ENCODE results near the gene C5orf47. TPM values are rescaled to one million over a fixed set of nuclear protein-coding genes. Genes with fewer than 3 reads are reported as not detected.
"Not testable (repeated sequence)": the region's sequence is repeated elsewhere in the genome, so short reads cannot be mapped to it uniquely, and the experiment has no call there.

Gene C5orf47
- total and polyA plus RNA-seq, 10 of the 15 experiments (the other 5 are each of a cell fraction or from before 2014, with no cell fraction given): 0.04 TPM; not detected in 9

GRCh38 chr5:174020069-174020927 lies 31.3 kb downstream of the C5orf47 start:
- H3K4me2 ChIP-seq (ENCODE audit: control insufficient read depth, insufficient read depth); H3K27me3 ChIP-seq (replicated peaks in 1 of 2; ENCODE audit: control insufficient read depth in 2 of 2, insufficient read depth in 2 of 2, low read length in 1 of 2); H3K4me3 ChIP-seq; in situ Hi-C loops (cut with MboI); H2AFZ ChIP-seq (ENCODE audit: control insufficient read depth, low read depth, low read length); H3K4me1 ChIP-seq (ENCODE audit: control insufficient read depth, insufficient read depth, low read length); H3K27ac ChIP-seq (ENCODE audit: control insufficient read depth, insufficient read depth); RAD21 ChIA-PET (ENCODE audit: unreplicated experiment); H3K9me3 ChIP-seq (replicated peaks; ENCODE audit: control insufficient read depth, insufficient read depth, low read length); H3K36me3 ChIP-seq (ENCODE audit: control insufficient read depth in 2 of 2, insufficient read depth in 2 of 2, low read length in 1 of 2); H3K79me2 ChIP-seq (ENCODE audit: control insufficient read depth, insufficient read depth, low read length); POLR2A ChIA-PET; SMC1A ChIA-PET (ENCODE audit: uncharacterized antibody, unreplicated experiment); BruUV-seq (replicated peaks); FAIRE-seq; H4K20me1 ChIP-seq (ENCODE audit: control insufficient read depth, insufficient read depth); H3K9ac ChIP-seq (ENCODE audit: control insufficient read depth, insufficient read depth, low read length): not testable (repeated sequence)
- intact Hi-C loops (cut with micrococcal nuclease; ENCODE audit: unreplicated experiment): loop anchor here (1.0 kb wide), 2 partner anchors 292 to 297 kb away; no protein-coding TSS in a partner anchor
- DNase-seq (ENCODE audit: low read depth, low spot score) (peak; percentile 1), ATAC-seq (peak; percentile 72)
- peak; percentile 44; the same call in 1 of the 2 replicates for TF ChIP-seq SMC3 (IDR thresholded peaks at IDR 0.05; ENCODE audit: borderline replicate concordance, low read length)
- TF ChIP-seq CTCF (IDR thresholded peaks at IDR 0.05 in 2 of 3, conservative IDR thresholded peaks at IDR 0.05 in 1 of 3; ENCODE audit: control insufficient read depth in 2 of 3, extremely low read depth in 1 of 3, insufficient read depth in 1 of 3, low read depth in 3 of 3, low read length in 3 of 3): peak; percentile 51 to 61 (median 55); a peak in 5 of 6 replicates
- peak; percentile 71 for TF ChIP-seq RAD21 (IDR thresholded peaks at IDR 0.05; ENCODE audit: insufficient read depth, low read depth, low read length)
- WGBS (ENCODE audit: insufficient coverage, insufficient replicate concordance, low lambda C conversion rate, missing lambda C conversion rate): 70% methylated on average over 12 of the region's 19 CpGs
- CTCF ChIA-PET: interaction anchor here (1.2 to 2.7 kb wide), 2 partner anchors 36 to 292 kb away, joined by 4 to 6 read pairs; no protein-coding TSS in a partner anchor

Measured in GM12878 (cell line).